ENCODE results near the gene DIPK2A. TPM values are rescaled to one million over a fixed set of nuclear protein-coding genes. Genes with fewer than 3 reads are reported as not detected.

The DIPK2A gene
- total and polyA plus RNA-seq, 3 donors from 2014 or later, result 12.4 to 85.0 (median 71.3) TPM

GRCh38 chr3:143963946-143964345, 7.7 kb upstream of the DIPK2A start:
- H3K27ac ChIP-seq, result no peak overlapping the region
- TF ChIP-seq, protein P1, sequence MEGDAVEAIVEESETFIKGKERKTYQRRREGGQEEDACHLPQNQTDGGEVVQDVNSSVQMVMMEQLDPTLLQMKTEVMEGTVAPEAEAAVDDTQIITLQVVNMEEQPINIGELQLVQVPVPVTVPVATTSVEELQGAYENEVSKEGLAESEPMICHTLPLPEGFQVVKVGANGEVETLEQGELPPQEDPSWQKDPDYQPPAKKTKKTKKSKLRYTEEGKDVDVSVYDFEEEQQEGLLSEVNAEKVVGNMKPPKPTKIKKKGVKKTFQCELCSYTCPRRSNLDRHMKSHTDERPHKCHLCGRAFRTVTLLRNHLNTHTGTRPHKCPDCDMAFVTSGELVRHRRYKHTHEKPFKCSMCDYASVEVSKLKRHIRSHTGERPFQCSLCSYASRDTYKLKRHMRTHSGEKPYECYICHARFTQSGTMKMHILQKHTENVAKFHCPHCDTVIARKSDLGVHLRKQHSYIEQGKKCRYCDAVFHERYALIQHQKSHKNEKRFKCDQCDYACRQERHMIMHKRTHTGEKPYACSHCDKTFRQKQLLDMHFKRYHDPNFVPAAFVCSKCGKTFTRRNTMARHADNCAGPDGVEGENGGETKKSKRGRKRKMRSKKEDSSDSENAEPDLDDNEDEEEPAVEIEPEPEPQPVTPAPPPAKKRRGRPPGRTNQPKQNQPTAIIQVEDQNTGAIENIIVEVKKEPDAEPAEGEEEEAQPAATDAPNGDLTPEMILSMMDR (IDR thresholded peaks at IDR 0.05), result no peak
- TF ChIP-seq POLR2A (IDR thresholded peaks at IDR 0.05), result no peak
- no peak overlapping the region for H3K4me3 ChIP-seq
- H3K36me3 ChIP-seq (ENCODE audit: low read depth, missing control alignments), result no peaks in the 10 kb centered on the region
- DNase-seq, result no peak
- no peaks in the 10 kb centered on the region for H3K4me1 ChIP-seq
- intact Hi-C loops (cut with DNase I; ENCODE audit: low total_unique reads), result no loop called here
- whole genome bisulfite sequencing, 2 donors, result 74 to 84% methylated on average over 5 to 6 of the region's 6 CpGs
- H3K9me3 ChIP-seq, result no peaks in the 10 kb centered on the region
- no peaks in the 10 kb centered on the region for H3K27me3 ChIP-seq

DNA sequence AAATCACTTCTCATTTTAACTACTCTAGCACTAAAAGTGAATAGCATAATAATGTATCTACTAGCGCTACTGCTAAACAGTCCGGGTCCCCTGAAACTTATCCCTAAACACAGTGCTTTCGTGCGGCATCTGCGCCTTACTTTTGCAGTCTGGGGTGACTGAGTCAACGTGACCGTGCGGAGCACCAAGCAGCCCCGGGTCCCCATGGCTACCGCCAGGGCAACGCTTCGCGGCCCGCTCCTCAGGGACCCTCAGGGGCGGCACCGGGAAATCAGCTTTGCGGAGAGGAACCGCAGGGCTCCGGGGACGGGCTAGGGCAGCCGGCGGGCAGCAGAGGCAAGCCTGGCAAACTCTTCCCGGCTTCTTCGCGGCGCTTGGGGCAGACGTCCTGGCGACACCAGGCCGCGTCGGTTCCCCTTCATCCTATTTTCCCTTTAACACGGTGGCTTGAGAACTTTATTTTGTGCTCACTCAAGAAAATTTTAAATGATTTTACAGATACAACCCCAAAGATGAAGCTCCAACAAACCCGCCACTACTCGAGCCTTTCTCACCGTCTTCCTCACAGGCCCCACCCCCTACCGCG, 757 bp upstream of the DIPK2A start:
- Histone ChIP-seq H3K4me1 (peaks cover 7% of the 10 kb centered on the region), H3K27me3 (no peaks in the 10 kb centered on the region), H3K4me3 (peak overlapping the region; percentile 82 to 89), H3K36me3 (ENCODE audit: low read depth, missing control alignments) (no peaks in the 10 kb centered on the region), H3K27ac (peak overlapping the region; percentile 92 to 96), H3K9me3 (no peaks in the 10 kb centered on the region)
- peak; percentile 70 for DNase-seq
- intact Hi-C loops (cut with DNase I; ENCODE audit: low total_unique reads), result no loop called here
- 1% methylated on average over 31 to 37 of the region's 37 CpGs for WGBS, 2 donors
- TF ChIP-seq POLR2A (IDR thresholded peaks at IDR 0.05), result no peak
- TF ChIP-seq, protein P1 (IDR thresholded peaks at IDR 0.05), result peak in 1 of 3 experiments; percentile 19

DNA sequence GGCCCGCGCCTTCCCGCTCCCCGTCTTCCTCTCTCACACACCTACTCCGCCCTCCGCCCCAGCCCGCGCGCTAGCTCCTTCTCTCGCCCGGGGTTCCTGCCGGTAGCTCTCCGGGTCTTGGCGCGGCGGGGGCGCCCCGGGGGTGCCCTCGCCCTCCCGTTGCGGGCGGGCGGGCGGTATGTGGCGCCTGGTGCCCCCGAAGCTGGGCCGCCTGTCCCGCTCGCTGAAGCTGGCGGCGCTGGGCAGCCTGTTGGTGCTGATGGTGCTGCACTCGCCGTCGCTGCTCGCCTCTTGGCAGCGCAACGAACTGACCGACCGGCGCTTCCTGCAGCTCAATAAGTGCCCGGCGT, 507 bp downstream of the DIPK2A start:
- no peak for DNase-seq
- no peaks in the 10 kb centered on the region for H3K36me3 ChIP-seq (ENCODE audit: low read depth, missing control alignments)
- 0 to 1% methylated on average over 9 to 12 of the region's 42 CpGs for WGBS, 2 donors
- H3K27me3 ChIP-seq, result no peaks in the 10 kb centered on the region
- peak overlapping the region; percentile 92 to 96 for H3K27ac ChIP-seq
- H3K9me3 ChIP-seq, result no peaks in the 10 kb centered on the region
- H3K4me1 ChIP-seq, result peaks cover 7% of the 10 kb centered on the region
- intact Hi-C loops (cut with DNase I; ENCODE audit: low total_unique reads), result no loop called here
- peak overlapping the region; percentile 82 to 89 for H3K4me3 ChIP-seq
- TF ChIP-seq, protein P1 (IDR thresholded peaks at IDR 0.05), result peak in 2 of 3 experiments; percentile 7 to 9
- no peak for TF ChIP-seq POLR2A (IDR thresholded peaks at IDR 0.05)

DNA sequence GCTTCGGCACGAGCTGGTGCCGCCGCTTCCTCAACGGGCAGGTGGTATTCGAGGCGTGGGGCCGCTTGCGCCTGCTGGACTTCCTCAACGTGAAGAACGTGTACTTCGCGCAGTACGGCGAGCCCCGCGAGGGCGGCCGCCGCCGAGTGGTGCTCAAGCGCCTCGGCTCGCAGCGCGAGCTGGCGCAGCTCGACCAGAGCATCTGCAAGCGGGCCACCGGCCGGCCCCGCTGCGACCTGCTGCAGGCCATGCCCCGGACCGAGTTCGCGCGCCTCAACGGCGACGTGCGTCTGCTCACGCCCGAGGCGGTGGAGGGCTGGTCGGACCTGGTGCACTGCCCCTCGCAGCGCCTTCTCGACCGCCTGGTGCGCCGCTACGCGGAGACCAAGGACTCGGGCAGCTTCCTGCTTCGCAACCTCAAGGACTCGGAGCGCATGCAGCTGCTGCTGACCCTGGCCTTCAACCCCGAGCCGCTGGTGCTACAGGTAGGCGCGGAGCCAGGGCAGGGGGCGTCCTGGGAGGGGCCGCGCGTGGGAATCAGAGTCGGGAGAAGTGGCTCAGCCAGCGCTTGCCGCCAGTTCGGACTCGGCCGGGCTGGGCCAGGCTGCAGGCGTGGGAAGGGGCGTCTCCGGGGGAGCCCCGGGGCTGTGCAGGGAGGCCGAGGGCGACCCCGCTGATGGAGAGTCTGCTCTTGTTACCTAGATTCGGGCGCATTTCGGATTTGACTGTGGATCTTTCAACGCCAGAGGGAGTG, 1.1 kb downstream of the DIPK2A start:
- Histone ChIP-seq H3K4me3 (peak overlapping the region; percentile 82 to 89), H3K36me3 (ENCODE audit: low read depth, missing control alignments) (no peaks in the 10 kb centered on the region), H3K4me1 (peaks cover 7% of the 10 kb centered on the region), H3K27ac (peak overlapping the region; percentile 92 to 96), H3K9me3 (no peaks in the 10 kb centered on the region), H3K27me3 (no peaks in the 10 kb centered on the region)
- TF ChIP-seq, protein P1 (IDR thresholded peaks at IDR 0.05), result peak; percentile 33 to 54 (median 34)
- no peak for TF ChIP-seq POLR2A (IDR thresholded peaks at IDR 0.05)
- DNase-seq, result peak; percentile 77
- 0% methylated on average over 1 to 24 of the region's 83 CpGs for WGBS, 2 donors
- intact Hi-C loops (cut with DNase I; ENCODE audit: low total_unique reads), result no loop called here
